ENCODE results near the gene ROBO3.
A peak's percentile ranks its signal among the peaks of the same experiment; 100 is the strongest.

ROBO3 gene

DNA sequence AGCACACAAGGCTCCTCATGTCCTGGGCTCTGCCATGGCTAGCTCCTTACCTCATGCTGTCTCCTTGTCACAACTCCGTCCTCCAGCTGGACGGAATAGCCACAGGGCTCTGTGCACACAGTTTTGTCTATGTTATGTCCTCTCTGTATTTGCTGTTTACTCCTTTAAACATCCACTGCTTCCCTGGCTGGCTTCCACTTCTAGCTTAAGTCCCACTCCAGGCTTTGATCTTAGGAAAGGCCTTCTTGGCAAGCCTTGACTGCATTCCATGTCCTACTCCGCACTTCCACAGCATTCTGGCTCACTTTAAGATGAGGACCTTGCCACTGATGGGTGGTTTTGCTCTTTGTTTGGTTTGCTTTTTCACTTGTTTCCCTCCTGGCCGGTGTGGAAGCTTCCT lies 22.9 kb upstream of the ROBO3 start:
- DNase-seq (ENCODE audit: low read depth) = no peak

DNA sequence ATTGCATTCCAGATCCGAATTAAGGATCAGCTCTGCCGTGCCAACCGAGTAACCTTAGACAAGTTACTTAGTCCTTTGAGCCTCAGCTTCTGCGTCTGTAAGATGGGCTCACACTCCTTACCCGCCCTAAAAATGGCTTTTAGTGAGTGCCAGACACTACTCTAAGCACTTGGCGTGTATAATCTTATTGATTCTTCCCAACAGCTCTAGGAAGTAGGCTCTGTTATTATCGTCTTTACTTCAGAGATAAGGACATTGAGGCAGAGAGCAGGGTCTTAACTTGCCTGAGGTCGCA lies 21.7 kb upstream of the ROBO3 start:
- DNase-seq (ENCODE audit: low read depth) = no peak

DNA sequence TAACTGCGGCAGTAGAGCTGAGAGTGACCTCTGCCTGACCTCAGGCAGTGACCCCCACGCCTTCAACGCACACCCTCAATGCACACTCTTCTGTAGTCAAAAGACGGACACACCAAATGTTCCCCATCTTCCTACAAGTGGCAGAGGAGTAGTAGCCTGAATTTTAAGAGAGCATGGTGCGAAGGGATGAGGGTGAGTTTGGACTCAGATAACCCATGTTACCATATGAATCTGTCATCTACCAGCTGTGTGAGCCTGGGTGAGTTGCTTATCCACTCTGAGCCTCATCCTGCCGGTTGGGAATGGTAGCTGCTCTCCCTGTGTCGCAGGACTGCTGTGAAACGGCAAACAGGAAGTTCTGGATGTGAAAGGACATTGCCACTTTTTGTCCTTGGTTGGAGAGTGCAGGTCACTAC lies 20.6 kb upstream of the ROBO3 start:
- no peak for DNase-seq (ENCODE audit: low read depth)

DNA sequence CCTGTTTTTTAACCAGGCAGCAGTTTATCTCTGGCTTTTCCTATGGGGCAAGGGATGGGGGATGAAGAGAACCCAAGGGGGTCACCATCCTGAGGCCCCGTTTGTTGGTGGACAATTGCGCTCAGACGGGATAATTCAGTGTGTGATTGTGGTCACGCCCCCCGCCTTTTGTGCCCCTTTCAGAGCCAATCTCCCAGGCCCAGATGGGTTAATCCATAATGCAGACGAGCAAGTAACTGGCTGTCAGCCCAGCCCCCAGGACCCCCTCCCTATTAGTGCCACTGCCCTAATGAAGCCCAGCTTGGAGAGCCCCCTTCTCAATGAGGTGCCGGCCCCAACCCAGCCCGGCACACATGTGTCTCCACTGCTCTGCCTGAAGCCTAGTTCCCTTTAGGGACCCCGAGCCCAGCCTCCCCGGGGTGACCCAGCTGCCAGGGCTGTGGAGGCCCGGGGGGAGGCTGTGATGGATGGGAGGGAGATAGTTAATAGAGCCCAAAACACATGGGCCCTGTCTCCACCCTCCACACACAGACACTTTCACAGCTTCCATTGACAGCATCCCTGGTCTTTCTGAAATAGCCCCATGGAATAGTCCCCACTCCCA lies 19.1 kb upstream of the ROBO3 start:
- DNase-seq (ENCODE audit: low read depth) = no peak

DNA sequence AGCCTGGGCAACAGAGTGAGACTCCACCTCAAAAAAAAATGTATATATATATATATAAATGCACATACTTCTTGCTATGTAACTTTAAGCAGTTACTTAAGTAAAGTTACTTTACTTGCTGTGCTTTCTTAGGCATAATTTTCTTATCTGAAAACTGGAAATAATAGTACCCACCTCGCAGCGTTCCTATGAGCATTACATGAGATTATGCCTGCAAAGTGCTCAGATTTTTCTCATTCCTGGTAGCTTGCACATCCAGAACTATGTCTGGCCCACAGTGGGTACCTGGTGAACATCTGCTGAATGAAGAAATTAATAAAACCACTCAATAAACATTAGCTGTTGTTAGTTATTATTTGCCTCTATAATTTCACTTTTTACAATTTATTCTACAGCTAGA lies 6.1 kb upstream of the ROBO3 start:
- DNase-seq (ENCODE audit: low read depth) = no peak

DNA sequence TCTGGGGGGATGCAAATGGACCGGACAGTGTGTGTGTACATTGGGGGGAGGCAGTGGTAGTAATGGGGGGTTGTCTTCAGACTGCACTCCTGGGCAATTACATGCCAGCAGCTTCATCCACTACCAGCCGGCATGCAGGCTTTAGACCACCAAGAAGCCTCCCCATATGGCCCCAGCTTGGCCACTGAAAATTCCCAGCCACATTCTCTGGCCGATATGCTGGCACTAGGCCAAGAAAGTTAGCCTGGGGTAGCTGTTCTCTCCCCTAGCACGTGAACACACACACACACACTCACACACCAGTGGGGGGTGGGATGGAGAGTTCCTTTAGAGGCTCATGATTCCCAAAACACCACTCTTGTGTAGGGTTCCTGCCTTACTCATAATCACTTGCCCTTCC lies 3.6 kb upstream of the ROBO3 start:
- no peak for DNase-seq (ENCODE audit: low read depth)

DNA sequence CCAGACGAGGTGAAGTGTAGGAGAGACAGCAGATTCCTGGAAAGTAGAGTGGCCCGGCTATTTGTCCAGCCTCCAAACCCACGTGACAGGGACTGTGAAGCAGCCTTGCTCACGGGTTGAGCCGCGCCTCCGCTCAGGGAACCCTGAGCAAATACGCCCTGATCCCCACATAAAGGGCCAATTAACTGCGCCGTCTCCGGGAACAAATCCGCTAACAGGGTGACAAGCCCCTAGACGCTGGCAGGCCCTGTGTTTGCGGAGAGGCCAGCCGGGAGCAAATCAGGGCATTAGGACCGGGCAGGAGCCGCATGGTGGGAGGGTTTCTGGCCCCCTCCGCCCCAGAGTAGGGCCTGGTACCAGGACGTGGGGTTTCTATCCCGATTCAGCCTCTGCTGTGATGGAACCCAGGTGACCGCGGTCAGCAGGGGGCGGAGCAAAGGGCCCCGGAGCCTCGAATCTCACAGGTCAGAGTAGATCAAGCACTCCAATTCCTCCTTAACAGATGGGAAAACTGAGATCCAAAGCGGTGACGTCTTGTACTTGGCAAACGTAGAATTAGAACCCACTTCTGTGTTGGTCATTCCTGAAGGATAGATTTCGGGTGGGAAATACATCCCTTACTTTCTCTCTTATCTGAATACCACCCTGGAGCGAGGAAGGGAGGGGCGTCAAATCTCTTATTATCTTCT lies 2.0 kb upstream of the ROBO3 start:
- no peak for DNase-seq (ENCODE audit: low read depth)

DNA sequence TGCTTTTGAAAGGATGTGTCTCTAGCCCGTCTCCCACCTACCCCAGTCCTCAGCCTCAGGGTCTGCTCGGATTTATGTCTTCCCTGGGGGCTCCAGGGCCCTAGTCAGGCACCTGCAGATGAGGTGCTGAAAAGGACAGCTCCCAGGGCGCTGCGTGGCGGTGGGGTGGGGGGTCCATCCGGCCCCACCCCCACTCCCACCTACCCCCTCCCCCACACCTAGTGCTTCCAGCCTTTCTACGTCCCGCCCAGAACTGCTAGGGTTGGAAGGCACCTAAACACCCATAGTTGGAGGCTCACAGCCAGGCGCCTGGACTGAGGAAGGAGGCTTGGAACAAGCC lies 1.4 kb upstream of the ROBO3 start:
- DNase-seq (ENCODE audit: low read depth) = no peak

DNA sequence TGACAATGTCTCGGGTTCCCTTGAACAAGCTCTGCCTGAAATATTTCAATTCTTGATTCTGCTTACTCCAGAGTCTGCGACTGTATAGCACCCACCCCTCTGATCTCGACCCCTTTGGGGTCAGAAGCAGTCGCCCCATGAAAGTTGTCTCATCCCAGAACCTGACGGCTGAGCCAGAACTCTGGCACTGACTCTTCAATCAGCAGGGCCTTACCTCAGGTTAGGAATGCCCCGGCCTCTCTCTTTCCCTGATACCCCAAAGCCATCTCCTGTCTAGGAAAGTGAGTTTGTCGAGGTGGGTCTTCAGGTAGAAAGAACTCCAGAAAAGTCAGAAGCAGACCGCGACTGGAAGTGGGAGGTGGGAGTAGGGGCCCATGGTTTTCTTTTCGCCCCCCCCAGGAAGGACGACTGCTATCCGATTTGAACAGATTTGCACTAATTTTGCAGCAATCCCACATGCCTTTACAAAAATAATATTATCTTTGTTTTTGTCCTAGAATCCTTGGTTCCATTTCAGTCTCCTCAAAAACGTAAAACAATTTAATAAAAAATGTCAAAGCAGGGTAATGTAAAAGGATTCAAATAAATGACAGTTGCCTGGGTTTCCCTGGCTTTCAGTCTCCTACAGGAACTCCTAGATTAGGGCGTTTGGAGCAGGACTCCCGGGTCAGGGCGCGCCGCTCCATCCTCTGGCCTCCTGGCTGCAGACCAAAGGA lies 898 bp upstream of the ROBO3 start:
- no peak for DNase-seq (ENCODE audit: low read depth)

DNA sequence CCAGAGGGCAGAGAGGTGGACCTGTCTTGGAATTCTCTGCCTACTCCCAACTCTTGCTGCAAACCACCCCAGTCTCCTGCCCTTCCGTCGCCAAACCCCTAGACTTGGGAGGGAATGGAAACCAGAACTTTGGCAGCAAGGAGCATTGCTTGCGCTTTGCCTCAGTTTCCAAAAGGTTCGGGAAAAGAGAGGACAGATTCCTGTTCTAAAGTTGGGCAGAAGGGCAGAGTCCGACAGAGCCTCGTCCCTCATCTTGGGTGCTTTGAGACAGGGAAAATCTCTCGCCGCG lies 396 bp upstream of the ROBO3 start:
- no peak for DNase-seq (ENCODE audit: low read depth)

DNA sequence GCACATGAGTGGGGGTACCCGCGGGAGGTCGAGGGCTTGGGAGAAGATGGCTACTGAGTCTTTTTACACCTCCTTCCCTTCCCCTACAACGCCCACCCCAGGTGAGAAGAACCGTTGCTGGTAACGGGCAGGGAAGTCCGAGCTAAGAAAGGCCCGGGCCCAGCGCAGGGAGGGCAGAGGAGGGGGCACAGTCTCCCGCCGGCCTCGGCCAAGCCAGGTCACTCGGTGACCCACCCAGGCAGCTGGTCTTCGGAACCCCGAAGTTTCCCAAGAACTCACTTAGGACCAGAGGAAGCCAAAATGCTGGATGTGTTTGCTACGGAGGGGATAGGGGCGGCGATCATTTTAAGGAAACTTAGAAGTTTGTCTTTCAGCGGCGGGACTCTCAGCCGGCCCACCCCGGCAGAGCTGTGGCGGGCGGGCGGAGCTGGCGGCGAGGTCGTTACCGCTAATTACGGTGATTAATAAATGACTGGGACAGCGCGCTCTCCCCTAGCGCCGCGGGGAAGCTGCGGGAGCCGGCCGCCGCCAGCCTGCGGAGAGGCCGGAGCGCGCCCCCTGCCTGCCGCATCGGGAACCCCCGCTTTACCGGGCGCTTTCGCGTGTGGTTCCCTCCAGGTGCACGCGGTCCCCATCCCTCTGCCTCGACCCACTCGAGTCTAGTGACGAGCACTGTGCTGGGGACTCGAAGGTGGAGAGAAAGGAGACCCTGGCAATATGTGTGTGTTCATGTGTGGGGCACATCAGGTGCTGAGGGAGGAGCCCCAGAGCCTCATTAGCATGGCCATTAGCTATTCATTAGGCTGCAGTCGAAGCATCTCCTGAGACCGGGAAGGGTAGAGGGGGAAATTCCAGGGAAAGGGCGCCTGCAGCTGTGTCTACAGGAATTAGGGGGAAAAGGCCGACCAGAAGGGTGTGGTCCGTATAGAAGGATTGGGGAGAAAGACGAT lies 945 bp downstream of the ROBO3 start:
- DNase-seq (ENCODE audit: low read depth) = peak; percentile 7

DNA sequence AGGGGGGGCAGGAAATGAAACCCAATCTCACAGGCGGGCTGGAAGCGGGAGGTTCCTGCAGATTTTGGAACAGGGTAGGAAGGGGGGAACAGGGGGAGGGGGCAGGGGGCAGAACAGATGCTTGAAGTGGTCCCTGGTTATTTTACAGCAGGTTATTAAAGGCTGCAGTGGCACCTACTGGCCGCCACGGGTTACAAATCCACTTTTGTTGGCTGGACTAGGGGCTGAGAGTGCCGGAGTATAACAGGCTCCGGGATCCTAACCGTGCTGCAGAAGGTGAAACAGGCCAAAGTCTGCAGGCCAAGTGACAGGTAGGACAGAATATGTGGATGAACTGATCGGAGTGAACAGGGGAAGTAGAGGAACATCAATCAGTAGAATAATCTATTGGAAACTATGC lies 2.5 kb downstream of the ROBO3 start:
- DNase-seq (ENCODE audit: low read depth) = no peak

DNA sequence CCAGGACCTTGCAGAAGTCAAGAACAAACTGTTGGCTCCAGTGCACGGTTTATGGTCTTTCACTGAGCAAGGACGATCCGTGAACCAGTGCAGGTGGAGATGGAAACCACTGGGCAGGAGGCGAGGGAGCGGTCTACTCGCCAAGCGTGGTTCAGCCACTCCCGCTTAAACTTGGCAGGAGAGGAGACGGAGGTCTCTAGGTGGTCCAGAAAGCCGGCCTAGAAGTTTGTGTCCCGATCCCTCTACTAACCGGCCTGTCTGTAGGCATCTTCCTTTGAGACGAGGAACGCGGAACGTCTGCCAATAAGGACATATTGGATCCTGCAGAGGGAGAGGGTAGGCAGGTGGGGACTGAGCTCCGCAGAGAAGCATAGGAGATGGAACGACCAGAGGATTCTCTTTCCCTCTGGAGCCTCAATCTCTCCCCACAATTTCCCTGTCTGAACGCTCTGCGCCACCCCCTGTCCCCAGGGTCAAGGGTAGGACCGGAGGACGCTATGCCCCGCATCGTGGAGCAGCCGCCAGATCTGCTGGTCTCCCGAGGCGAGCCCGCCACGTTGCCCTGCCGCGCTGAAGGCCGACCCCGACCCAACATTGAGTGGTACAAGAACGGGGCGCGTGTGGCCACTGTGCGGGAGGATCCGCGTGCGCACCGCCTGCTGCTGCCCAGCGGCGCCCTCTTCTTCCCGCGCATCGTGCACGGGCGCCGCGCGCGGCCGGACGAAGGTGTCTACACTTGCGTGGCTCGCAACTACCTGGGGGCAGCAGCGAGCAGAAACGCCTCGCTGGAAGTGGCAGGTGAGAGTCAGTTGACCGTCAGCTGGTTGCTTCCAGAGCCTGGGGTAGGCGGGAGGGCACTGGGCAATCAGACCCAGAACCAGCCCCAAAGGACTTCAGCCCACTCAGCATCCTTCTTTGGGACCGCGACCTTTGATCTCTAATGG lies 3.4 kb downstream of the ROBO3 start:
- DNase-seq (ENCODE audit: low read depth) = no peak

DNA sequence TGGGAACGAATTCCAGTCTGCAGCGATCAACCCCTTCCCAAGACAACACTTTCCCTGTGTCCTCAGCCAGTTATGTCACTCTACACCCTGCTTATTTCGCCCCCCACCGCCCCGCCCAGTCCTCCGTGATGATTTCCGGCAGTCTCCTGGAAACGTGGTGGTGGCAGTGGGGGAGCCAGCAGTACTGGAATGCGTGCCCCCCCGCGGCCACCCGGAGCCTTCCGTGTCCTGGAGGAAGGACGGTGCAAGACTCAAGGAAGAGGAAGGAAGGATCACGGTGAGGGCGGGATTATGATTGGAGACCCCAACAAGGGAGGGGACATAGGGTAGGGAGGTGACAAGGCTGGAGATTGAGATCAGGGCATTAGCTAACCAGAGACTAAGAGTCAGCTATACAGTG lies 4.1 kb downstream of the ROBO3 start:
- no peak for DNase-seq (ENCODE audit: low read depth)

DNA sequence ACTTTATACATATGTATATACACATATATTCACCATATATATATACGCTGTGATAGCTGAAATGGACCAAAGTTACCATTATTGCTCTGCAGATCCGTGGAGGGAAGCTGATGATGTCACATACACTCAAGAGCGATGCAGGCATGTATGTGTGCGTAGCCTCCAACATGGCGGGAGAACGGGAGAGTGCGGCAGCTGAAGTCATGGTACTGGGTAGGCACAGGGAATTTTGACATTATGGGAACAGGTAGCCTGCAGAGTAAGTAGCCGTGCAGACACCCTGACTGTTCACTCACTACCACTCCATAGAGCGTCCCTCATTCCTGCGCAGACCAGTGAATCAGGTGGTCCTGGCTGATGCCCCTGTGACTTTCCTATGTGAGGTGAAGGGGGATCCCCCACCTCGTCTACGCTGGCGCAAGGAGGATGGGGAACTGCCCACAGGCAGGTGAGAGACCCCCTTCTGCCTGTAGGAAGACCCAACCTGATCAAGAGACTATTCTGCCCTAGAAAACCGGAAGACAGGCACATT lies 4.7 kb downstream of the ROBO3 start:
- DNase-seq (ENCODE audit: low read depth) = no peak

DNA sequence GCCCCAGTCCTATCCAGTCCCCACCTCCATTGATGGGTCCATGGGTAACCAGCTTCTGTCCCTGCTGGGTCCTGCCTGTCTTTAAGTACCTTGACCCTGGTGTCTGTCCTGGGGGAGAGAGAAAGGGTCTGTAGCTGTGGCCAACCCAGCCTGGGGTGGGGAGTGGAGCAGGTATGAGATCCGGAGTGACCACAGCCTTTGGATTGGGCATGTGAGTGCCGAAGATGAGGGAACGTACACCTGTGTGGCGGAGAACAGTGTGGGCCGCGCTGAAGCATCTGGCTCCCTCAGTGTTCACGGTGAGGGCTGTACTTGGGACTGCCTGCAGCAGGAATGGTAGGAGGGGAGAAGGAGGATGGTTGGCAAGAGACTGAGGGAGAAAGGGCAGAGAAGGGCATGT lies 5.2 kb downstream of the ROBO3 start:
- no peak for DNase-seq (ENCODE audit: low read depth)

DNA sequence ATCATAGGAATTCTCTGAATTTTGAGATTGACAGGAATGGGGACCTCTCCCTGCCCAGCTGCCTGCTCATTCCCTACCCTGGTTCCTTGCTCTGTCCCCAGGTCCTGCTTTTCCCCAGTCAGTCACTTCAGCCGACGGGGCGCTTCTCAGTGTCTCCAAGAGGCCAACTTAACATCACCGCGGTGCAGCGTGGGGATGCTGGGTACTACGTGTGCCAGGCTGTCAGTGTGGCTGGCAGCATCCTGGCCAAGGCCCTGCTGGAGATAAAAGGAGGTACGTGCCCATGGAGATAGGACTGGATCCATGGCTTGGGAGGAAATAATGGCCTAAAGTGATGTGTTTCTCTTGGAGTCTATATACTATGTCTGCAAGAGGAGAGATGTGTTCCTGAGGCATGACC lies 7.0 kb downstream of the ROBO3 start:
- no peak for DNase-seq (ENCODE audit: low read depth)

DNA sequence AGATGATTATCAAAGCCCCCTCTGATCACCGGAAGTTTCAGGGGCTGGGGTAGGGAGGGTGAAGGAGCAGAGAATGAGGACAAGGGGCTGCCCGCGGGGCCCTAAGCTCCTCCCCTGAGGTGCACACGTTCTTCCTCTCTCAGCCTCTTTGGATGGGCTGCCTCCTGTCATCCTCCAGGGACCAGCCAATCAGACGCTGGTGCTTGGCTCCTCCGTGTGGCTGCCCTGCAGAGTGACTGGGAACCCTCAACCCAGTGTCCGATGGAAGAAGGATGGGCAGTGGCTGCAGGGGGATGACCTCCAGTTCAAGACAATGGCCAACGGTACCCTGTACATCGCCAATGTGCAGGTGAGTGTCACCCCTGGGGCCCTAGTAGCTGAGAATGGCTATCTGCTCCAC lies 7.5 kb downstream of the ROBO3 start:
- no peak for DNase-seq (ENCODE audit: low read depth)

DNA sequence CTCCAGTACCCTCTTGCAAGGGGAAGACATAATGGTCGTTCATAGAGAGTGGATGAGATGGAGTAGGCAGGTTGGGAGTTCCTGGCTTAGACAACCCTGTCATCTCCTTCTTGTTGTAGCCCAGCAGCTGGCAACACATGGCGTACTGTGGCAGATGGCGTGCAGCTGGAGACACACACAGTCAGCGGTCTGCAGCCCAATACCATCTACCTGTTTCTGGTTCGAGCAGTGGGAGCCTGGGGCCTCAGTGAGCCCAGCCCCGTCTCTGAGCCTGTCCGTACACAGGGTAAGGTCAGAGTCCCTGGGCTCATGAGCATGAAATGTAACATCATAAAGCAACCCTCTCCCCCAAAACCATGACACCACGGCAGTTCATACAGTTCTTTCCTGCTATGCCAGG lies 8.7 kb downstream of the ROBO3 start:
- no peak for DNase-seq (ENCODE audit: low read depth)

DNA sequence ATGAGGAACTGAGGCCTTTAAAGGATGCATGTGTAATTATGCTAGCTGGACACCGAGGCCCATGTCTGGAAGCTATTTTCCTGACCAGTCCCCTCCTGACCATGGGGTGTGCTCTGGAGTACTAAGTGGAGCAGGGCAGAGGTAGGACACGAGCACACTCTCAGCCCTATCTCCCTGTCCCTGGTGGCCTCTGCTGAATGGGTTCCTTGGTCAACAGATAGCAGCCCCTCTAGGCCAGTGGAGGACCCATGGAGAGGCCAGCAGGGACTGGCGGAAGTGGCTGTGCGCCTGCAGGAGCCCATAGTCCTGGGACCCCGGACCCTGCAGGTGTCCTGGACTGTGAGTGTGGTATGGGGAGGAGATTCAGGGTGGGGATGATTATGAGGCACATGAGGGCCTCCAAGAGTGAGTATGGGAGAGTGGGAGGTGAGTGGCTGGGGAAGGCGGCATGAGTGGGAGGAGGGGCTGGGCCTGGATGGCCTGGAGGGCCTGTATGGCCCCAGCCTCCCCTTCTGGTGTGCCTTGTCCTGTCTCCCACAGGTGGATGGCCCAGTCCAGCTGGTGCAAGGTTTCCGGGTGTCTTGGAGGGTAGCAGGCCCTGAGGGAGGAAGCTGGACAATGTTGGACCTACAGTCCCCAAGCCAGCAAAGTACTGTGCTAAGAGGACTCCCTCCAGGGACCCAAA lies 9.5 kb downstream of the ROBO3 start:
- DNase-seq (ENCODE audit: low read depth) = no peak

DNA sequence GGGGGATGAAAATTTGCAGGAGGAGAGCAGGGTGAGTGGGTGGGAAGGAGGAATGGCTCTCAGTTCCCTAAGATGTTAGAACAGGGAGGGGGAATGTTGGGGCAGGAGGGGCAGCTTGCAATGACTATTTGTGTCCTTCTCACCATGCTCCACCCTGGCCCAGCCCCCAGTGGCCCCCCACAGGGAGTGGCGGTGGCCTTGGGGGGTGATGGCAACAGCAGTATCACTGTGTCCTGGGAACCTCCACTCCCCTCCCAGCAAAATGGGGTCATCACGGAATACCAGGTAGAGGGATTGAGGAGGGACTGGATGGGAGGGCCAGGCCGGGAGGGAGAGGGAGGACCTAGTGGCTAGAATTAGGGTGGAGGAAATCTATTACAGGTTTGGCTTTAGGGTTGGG lies 10.2 kb downstream of the ROBO3 start:
- no peak for DNase-seq (ENCODE audit: low read depth)
